ENCODE measurements around the gene SH3BGR.

Gene SH3BGR

DNA sequence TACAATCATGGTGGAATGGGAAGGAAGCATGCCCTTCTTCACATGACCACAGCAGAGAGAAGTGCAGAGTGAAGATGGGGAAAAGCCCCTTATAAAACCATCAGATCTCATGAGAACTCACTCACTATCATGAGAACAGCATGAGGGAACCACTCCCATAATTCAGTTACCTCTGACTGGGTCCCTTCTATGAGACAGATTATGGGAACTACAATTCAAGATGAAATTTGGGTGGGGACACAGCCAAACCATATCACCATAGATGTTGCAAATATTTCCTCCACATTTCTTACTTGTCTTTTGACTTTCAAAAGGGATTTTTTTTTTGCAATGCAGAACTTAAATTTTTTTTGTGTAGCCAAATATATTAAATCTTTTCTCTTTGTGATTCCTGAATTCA, 14.8 kb downstream of the SH3BGR start:
- Histone ChIP-seq H3K4me3 (no peak overlapping the region), H3K4me1 (no peaks in the 10 kb centered on the region), H3K27me3 (no peaks in the 10 kb centered on the region), H3K27ac (no peak overlapping the region), H3K36me3 (peaks cover 0 to 5% (median 3%) of the 10 kb centered on the region in 3 donors), H3K9me3 (no peaks in the 10 kb centered on the region)
- TF ChIP-seq, protein P1, sequence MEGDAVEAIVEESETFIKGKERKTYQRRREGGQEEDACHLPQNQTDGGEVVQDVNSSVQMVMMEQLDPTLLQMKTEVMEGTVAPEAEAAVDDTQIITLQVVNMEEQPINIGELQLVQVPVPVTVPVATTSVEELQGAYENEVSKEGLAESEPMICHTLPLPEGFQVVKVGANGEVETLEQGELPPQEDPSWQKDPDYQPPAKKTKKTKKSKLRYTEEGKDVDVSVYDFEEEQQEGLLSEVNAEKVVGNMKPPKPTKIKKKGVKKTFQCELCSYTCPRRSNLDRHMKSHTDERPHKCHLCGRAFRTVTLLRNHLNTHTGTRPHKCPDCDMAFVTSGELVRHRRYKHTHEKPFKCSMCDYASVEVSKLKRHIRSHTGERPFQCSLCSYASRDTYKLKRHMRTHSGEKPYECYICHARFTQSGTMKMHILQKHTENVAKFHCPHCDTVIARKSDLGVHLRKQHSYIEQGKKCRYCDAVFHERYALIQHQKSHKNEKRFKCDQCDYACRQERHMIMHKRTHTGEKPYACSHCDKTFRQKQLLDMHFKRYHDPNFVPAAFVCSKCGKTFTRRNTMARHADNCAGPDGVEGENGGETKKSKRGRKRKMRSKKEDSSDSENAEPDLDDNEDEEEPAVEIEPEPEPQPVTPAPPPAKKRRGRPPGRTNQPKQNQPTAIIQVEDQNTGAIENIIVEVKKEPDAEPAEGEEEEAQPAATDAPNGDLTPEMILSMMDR (IDR thresholded peaks at IDR 0.05) = no peak
- no peak for DNase-seq
- intact Hi-C loops (cut with DNase I; ENCODE audit: low total_unique reads) = no loop called here

DNA sequence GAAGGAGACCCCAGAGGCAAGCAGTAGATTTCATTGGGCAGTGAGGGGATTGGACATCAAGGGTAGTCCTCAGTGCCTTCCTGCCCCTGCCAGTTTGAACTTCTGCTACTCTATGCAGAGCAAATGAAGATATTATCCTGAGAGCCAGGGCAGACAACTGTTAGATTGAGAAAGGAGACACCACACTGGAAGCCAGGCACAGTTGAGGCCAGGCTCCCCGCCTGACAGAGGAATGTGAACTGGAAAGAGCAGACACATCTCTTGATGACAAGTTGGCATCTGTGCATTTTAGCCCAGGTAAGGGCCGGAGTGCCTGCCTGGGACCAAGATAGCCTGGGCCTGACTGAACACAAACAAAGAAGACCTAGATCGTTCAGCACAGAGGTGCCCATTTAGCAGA, 16.0 kb downstream of the SH3BGR start:
- Histone ChIP-seq H3K27me3 (no peaks in the 10 kb centered on the region), H3K4me1 (no peaks in the 10 kb centered on the region), H3K4me3 (no peak overlapping the region), H3K9me3 (no peaks in the 10 kb centered on the region), H3K27ac (no peak overlapping the region), H3K36me3 (peaks cover 0 to 5% (median 3%) of the 10 kb centered on the region in 3 donors)
- DNase-seq = no peak
- TF ChIP-seq, protein P1 (IDR thresholded peaks at IDR 0.05) = no peak
- intact Hi-C loops (cut with DNase I; ENCODE audit: low total_unique reads) = no loop called here

DNA sequence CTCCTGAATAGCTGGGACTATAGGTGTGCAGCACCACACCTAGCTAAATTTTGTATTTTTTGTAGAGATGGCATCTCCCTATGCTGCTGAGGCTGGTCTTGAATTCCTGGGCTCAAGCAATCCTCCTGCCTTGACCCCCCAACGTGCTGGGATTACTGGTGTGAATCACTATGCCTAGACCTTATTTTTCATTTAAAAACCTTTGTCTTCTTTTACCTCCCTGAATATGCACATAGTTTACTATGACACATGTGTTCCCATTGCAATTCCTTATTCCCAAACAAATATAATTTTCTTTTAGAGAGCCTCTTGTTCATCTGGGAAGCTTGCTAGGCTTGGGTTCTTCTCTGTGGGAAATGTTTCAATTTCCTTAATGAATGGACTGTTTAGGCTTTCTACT, 16.8 kb downstream of the SH3BGR start:
- TF ChIP-seq, protein P1 (IDR thresholded peaks at IDR 0.05) = no peak
- DNase-seq = no peak
- no peaks in the 10 kb centered on the region for H3K27me3 ChIP-seq
- no peaks in the 10 kb centered on the region for H3K9me3 ChIP-seq
- peaks cover 0 to 5% (median 0%) of the 10 kb centered on the region in 3 donors for H3K36me3 ChIP-seq
- H3K4me1 ChIP-seq = no peaks in the 10 kb centered on the region
- no peak overlapping the region for H3K27ac ChIP-seq
- intact Hi-C loops (cut with DNase I; ENCODE audit: low total_unique reads) = no loop called here
- no peak overlapping the region for H3K4me3 ChIP-seq

DNA sequence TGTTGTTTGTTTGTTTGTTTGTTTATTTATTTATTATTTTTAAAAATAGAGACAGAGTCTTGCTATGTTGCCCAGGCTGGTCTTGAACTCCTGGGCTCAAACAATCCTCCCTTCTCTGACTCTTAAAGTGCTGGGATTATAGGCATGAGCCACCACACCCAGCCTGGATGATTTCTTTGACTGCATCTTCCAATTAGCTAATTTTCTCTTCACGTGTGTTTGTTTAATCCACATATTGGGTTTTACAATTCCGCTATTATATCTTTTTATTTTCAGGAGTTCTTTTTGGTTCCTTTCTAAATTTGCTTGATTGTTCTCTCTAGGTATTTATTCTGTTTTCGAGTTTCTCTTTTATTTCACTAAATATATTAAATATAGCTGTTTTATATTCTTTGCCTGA, 19.8 kb downstream of the SH3BGR start:
- Histone ChIP-seq H3K27me3 (no peaks in the 10 kb centered on the region), H3K9me3 (no peaks in the 10 kb centered on the region), H3K4me1 (no peaks in the 10 kb centered on the region), H3K36me3 (peaks cover 0 to 5% (median 0%) of the 10 kb centered on the region in 3 donors), H3K4me3 (no peak overlapping the region), H3K27ac (no peak overlapping the region)
- TF ChIP-seq, protein P1 (IDR thresholded peaks at IDR 0.05) = no peak
- no peak for DNase-seq
- intact Hi-C loops (cut with DNase I; ENCODE audit: low total_unique reads) = no loop called here

DNA sequence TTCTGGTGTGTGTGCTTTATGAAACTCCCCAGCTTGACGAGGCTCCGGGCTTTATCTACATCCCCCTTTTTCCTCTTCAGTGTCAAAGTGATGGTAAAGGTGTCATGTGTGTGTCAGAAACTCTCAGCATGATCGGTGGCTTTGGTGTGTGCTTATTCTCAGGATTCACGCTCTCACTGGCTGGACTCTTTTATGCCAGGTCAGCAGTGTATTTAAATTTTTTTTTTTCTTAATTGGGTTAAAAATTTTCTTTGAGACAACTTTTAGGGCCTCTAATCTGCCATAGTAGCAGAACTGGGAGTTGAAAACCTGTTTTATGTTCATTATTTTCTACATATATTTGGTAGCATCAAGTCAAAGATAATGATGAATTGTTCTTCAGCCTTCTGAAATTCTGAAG, 21.0 kb downstream of the SH3BGR start:
- H3K4me3 ChIP-seq = no peak overlapping the region
- H3K27me3 ChIP-seq = no peaks in the 10 kb centered on the region
- intact Hi-C loops (cut with DNase I; ENCODE audit: low total_unique reads) = no loop called here
- no peaks in the 10 kb centered on the region for H3K9me3 ChIP-seq
- H3K36me3 ChIP-seq = peaks cover 0 to 2% (median 0%) of the 10 kb centered on the region in 3 donors
- DNase-seq = no peak
- H3K27ac ChIP-seq = no peak overlapping the region
- H3K4me1 ChIP-seq = no peaks in the 10 kb centered on the region
- TF ChIP-seq, protein P1 (IDR thresholded peaks at IDR 0.05) = no peak

DNA sequence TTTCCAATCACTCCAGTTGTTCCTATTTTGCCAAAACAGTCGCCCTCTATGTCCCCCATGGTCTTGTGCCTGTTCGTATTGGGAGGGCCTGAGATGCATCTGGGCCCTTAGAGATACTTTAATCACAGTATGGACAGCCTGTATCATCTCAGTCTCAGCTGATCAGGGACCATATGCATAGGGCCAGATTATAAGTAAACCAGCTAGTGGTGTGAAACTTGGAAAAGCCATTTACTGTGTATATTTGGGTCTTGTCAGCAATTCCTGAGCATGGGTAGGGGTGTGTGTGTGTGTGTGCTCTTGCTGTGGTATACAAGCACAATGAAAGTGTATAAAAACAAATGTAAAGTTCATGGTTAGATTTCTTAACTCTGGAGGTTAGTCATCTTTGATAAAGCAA, 22.8 kb downstream of the SH3BGR start:
- no peaks in the 10 kb centered on the region for H3K36me3 ChIP-seq
- H3K9me3 ChIP-seq = no peaks in the 10 kb centered on the region
- TF ChIP-seq, protein P1 (IDR thresholded peaks at IDR 0.05) = no peak
- H3K27me3 ChIP-seq = no peaks in the 10 kb centered on the region
- H3K4me3 ChIP-seq = no peak overlapping the region
- DNase-seq = no peak
- H3K4me1 ChIP-seq = no peaks in the 10 kb centered on the region
- H3K27ac ChIP-seq = no peak overlapping the region
- intact Hi-C loops (cut with DNase I; ENCODE audit: low total_unique reads) = no loop called here

Measured in tibial artery (tissue), 4 donors.